Measurements from ENCODE around the gene UBE4B.

UBE4B gene

GRCh38 chr1:10082785-10083479, 50.2 kb downstream of the UBE4B start:
- Histone ChIP-seq H3K36me3 (ENCODE audit: control insufficient read depth in 1 of 2, insufficient read depth in 2 of 2, low read length in 2 of 2) (no peaks in the 10 kb centered on the region), H3K23ac (ENCODE audit: low read length) (no peak overlapping the region), H3K4me2 (ENCODE audit: low read length) (no peak overlapping the region), H2BK5ac (ENCODE audit: low read depth, low read length, poor library complexity) (no peak overlapping the region), H3K4me3 (ENCODE audit: low read depth, low read length) (no peak overlapping the region), H4K8ac (ENCODE audit: low read depth, low read length) (no peak overlapping the region), H4K91ac (ENCODE audit: low read depth, low read length) (no peak overlapping the region), H4K12ac (ENCODE audit: low read depth, low read length) (no peak overlapping the region), H2AK5ac (ENCODE audit: low read length) (no peak overlapping the region), H2AFZ (ENCODE audit: insufficient read depth, low read length, poor library complexity) (no peak overlapping the region), H3K9ac (ENCODE audit: low read length) (no peak overlapping the region), H2BK12ac (ENCODE audit: low read length) (no peak overlapping the region), H3K14ac (ENCODE audit: low read length) (no peak overlapping the region), H3K4ac (ENCODE audit: low read depth, low read length) (no peak overlapping the region), H3K27me3 (ENCODE audit: insufficient read depth, low read length) (no peaks in the 10 kb centered on the region), H3K79me1 (ENCODE audit: low read length) (peaks cover 3% of the 10 kb centered on the region), H3K4me1 (ENCODE audit: control insufficient read depth in 1 of 2, insufficient read depth in 2 of 2, low read length in 2 of 2) (peaks cover 9 to 13% of the 10 kb centered on the region in 2 experiments), H3K18ac (ENCODE audit: low read length) (no peak overlapping the region), H3K9me3 (ENCODE audit: insufficient read depth, low read depth, low read length) (no peaks in the 10 kb centered on the region), H2BK120ac (ENCODE audit: insufficient read depth, low read length, poor library complexity) (no peak overlapping the region), H3K79me2 (ENCODE audit: control insufficient read depth, insufficient read depth, low read length, poor library complexity) (no peaks in the 10 kb centered on the region), H3K27ac (ENCODE audit: low read depth, low read length) (peak overlapping the region; percentile 71)
- no CpG with 5 or more reads among the region's 3 CpGs for WGBS (ENCODE audit: extremely low coverage, insufficient coverage, insufficient read length)
- DNase-seq = peak; percentile 78 to 87

GRCh38 chr1:10084045-10084444, 51.3 kb downstream of the UBE4B start:
- peaks cover 1% of the 10 kb centered on the region for H3K79me2 ChIP-seq (ENCODE audit: control insufficient read depth, insufficient read depth, low read length, poor library complexity)
- H4K12ac ChIP-seq (ENCODE audit: low read depth, low read length) = no peak overlapping the region
- H3K4me3 ChIP-seq (ENCODE audit: low read depth, low read length) = no peak overlapping the region
- no peak overlapping the region for H2BK5ac ChIP-seq (ENCODE audit: low read depth, low read length, poor library complexity)
- H3K18ac ChIP-seq (ENCODE audit: low read length) = peak overlapping the region; percentile 26
- H2AFZ ChIP-seq (ENCODE audit: insufficient read depth, low read length, poor library complexity) = no peak overlapping the region
- H3K27ac ChIP-seq (ENCODE audit: low read depth, low read length) = peak overlapping the region; percentile 48
- H3K4ac ChIP-seq (ENCODE audit: low read depth, low read length) = no peak overlapping the region
- no peak overlapping the region for H3K23ac ChIP-seq (ENCODE audit: low read length)
- no peak overlapping the region for H2AK5ac ChIP-seq (ENCODE audit: low read length)
- peaks cover 9 to 13% of the 10 kb centered on the region in 2 experiments for H3K4me1 ChIP-seq (ENCODE audit: control insufficient read depth in 1 of 2, insufficient read depth in 2 of 2, low read length in 2 of 2)
- no peak for DNase-seq
- H4K91ac ChIP-seq (ENCODE audit: low read depth, low read length) = no peak overlapping the region
- no peaks in the 10 kb centered on the region for H3K27me3 ChIP-seq (ENCODE audit: insufficient read depth, low read length)
- no peak overlapping the region for H3K4me2 ChIP-seq (ENCODE audit: low read length)
- no CpG with 5 or more reads among the region's 3 CpGs for WGBS (ENCODE audit: extremely low coverage, insufficient coverage, insufficient read length)
- peak overlapping the region; percentile 5 for H2BK120ac ChIP-seq (ENCODE audit: insufficient read depth, low read length, poor library complexity)
- no peak overlapping the region for H3K9ac ChIP-seq (ENCODE audit: low read length)
- peaks cover 3% of the 10 kb centered on the region for H3K79me1 ChIP-seq (ENCODE audit: low read length)
- no peaks in the 10 kb centered on the region for H3K9me3 ChIP-seq (ENCODE audit: insufficient read depth, low read depth, low read length)
- H4K8ac ChIP-seq (ENCODE audit: low read depth, low read length) = no peak overlapping the region
- no peaks in the 10 kb centered on the region for H3K36me3 ChIP-seq (ENCODE audit: control insufficient read depth in 1 of 2, insufficient read depth in 2 of 2, low read length in 2 of 2)
- peak overlapping the region; percentile 3 for H2BK12ac ChIP-seq (ENCODE audit: low read length)
- H3K14ac ChIP-seq (ENCODE audit: low read length) = peak overlapping the region; percentile 3

- Histone ChIP-seq H3K36me3 (ENCODE audit: control insufficient read depth in 1 of 2, insufficient read depth in 2 of 2, low read length in 2 of 2) (no peaks in the 10 kb centered on the region), H4K91ac (ENCODE audit: low read depth, low read length) (no peak overlapping the region), H3K79me2 (ENCODE audit: control insufficient read depth, insufficient read depth, low read length, poor library complexity) (peaks cover 1% of the 10 kb centered on the region), H3K18ac (ENCODE audit: low read length) (no peak overlapping the region), H3K27me3 (ENCODE audit: insufficient read depth, low read length) (no peaks in the 10 kb centered on the region), H3K4me3 (ENCODE audit: low read depth, low read length) (no peak overlapping the region), H2BK12ac (ENCODE audit: low read length) (no peak overlapping the region), H3K14ac (ENCODE audit: low read length) (no peak overlapping the region), H4K12ac (ENCODE audit: low read depth, low read length) (no peak overlapping the region), H2BK120ac (ENCODE audit: insufficient read depth, low read length, poor library complexity) (no peak overlapping the region), H2AFZ (ENCODE audit: insufficient read depth, low read length, poor library complexity) (no peak overlapping the region), H3K27ac (ENCODE audit: low read depth, low read length) (no peak overlapping the region), H2BK5ac (ENCODE audit: low read depth, low read length, poor library complexity) (no peak overlapping the region), H3K9me3 (ENCODE audit: insufficient read depth, low read depth, low read length) (no peaks in the 10 kb centered on the region), H3K79me1 (ENCODE audit: low read length) (peaks cover 3% of the 10 kb centered on the region), H2AK5ac (ENCODE audit: low read length) (no peak overlapping the region), H3K9ac (ENCODE audit: low read length) (no peak overlapping the region), H3K4ac (ENCODE audit: low read depth, low read length) (no peak overlapping the region), H4K8ac (ENCODE audit: low read depth, low read length) (no peak overlapping the region), H3K23ac (ENCODE audit: low read length) (no peak overlapping the region), H3K4me2 (ENCODE audit: low read length) (no peak overlapping the region), H3K4me1 (ENCODE audit: control insufficient read depth in 1 of 2, insufficient read depth in 2 of 2, low read length in 2 of 2) (peaks cover 11 to 13% of the 10 kb centered on the region in 2 experiments)
- WGBS (ENCODE audit: extremely low coverage, insufficient coverage, insufficient read length) = no CpG with 5 or more reads among the region's 5 CpGs
- DNase-seq = peak; percentile 95 to 99
These were observed 52.3 kb downstream of the UBE4B start for GRCh38 chr1:10085076-10085475.

- Histone ChIP-seq H2BK12ac (ENCODE audit: low read length) (no peak overlapping the region), H4K12ac (ENCODE audit: low read depth, low read length) (no peak overlapping the region), H3K4me2 (ENCODE audit: low read length) (no peak overlapping the region), H3K18ac (ENCODE audit: low read length) (no peak overlapping the region), H3K9ac (ENCODE audit: low read length) (no peak overlapping the region), H4K8ac (ENCODE audit: low read depth, low read length) (no peak overlapping the region), H3K23ac (ENCODE audit: low read length) (no peak overlapping the region), H2AFZ (ENCODE audit: insufficient read depth, low read length, poor library complexity) (no peak overlapping the region), H3K79me1 (ENCODE audit: low read length) (peaks cover 3% of the 10 kb centered on the region), H3K14ac (ENCODE audit: low read length) (no peak overlapping the region), H3K36me3 (ENCODE audit: control insufficient read depth in 1 of 2, insufficient read depth in 2 of 2, low read length in 2 of 2) (no peaks in the 10 kb centered on the region), H3K27ac (ENCODE audit: low read depth, low read length) (no peak overlapping the region), H3K4ac (ENCODE audit: low read depth, low read length) (no peak overlapping the region), H3K4me3 (ENCODE audit: low read depth, low read length) (no peak overlapping the region), H2BK5ac (ENCODE audit: low read depth, low read length, poor library complexity) (no peak overlapping the region), H2AK5ac (ENCODE audit: low read length) (no peak overlapping the region), H3K27me3 (ENCODE audit: insufficient read depth, low read length) (no peaks in the 10 kb centered on the region), H2BK120ac (ENCODE audit: insufficient read depth, low read length, poor library complexity) (no peak overlapping the region), H3K9me3 (ENCODE audit: insufficient read depth, low read depth, low read length) (no peaks in the 10 kb centered on the region), H3K79me2 (ENCODE audit: control insufficient read depth, insufficient read depth, low read length, poor library complexity) (peaks cover 1% of the 10 kb centered on the region), H4K91ac (ENCODE audit: low read depth, low read length) (no peak overlapping the region), H3K4me1 (ENCODE audit: control insufficient read depth in 1 of 2, insufficient read depth in 2 of 2, low read length in 2 of 2) (peaks cover 11 to 13% of the 10 kb centered on the region in 2 experiments)
- DNase-seq = no peak
These were observed 54.5 kb downstream of the UBE4B start for GRCh38 chr1:10087210-10087609.
